HepG2 (cell line): Measurements from ENCODE around the gene UBQLN4. TPM values are rescaled to one million over a fixed set of nuclear protein-coding genes. Genes with fewer than 3 reads are reported as not detected.

Experiments
- ATAC-seq: fragments of 200-7000 bp; cut with Tn5 transposase; 3 replicates; pipeline ENCODE4 v1.9.1; 2020; ENCODE audit warnings: mild to moderate bottlenecking, moderate library complexity
- BruUV-seq: library from RNA; stranded (reverse); fragments of 400-500 nt; replicated peaks from 2 replicates; lab custom pipeline; 2021; lab: Mats Ljungman, UMichigan
- CTCF ChIA-PET: fragments of 300-600 bp; formaldehyde crosslinking; extraction: SDS; loops from one replicate; lab custom pipeline; 2021; ENCODE audit warnings: low total read pairs, inconsistent platforms, low intra/inter-chr PET ratio; lab: Yijun Ruan, JAX
- POLR2A ChIA-PET: fragments of 350-600 bp; sonication (Branson Sonifier 250); formaldehyde crosslinking; loops from one replicate; lab custom pipeline; 2020; ENCODE audit warnings: antibody characterized with exemption, inconsistent platforms; lab: Yijun Ruan, JAX
- DNase-seq: peaks from one replicate; pipeline ENCODE4 v3.0.0-alpha.2; 2015; ENCODE audit warnings: low spot score
- FAIRE-seq: peaks from 3 replicates; lab custom pipeline; 2011; peaks lifted over from hg19 to GRCh38; lab: Jason Lieb, UNC
- H2AFZ ChIP-seq: one replicate; pipeline ENCODE4 v1.6.1; 2011; ENCODE audit warnings: low read length, inconsistent platforms
- H3K27ac ChIP-seq: fragments of 300-600 bp; 3 replicates; pipeline ENCODE4 v1.8.0; 2011; ENCODE audit warnings: mixed run types, mild to moderate bottlenecking, mixed read lengths, low read length, inconsistent platforms; ENCODE audit not compliant: insufficient read depth; ENCODE audit errors: extremely low read length
- H3K27me3 ChIP-seq, 2 experiments: fragments of 200-600 bp in 1 of 2; 2 replicates in 1 of 2; 3 replicates in 1 of 2; pipeline versions ENCODE4 v1.6.0 to v1.8.0; 2011; ENCODE audit warnings: low read length in 2 of 2, mild to moderate bottlenecking in 2 of 2, moderate library complexity in 2 of 2, inconsistent platforms in 1 of 2; ENCODE audit not compliant: insufficient read depth in 2 of 2, control insufficient read depth in 1 of 2
- H3K36me3 ChIP-seq, 2 experiments: fragments of 200-600 bp in 1 of 2; replicated peaks in 1 of 2; 2 replicates in 1 of 2; 3 replicates in 1 of 2; pipeline versions ENCODE4 v1.5.1 to v1.8.0; 2011; ENCODE audit warnings: low read length in 2 of 2, inconsistent platforms in 1 of 2; ENCODE audit not compliant: insufficient read depth in 2 of 2, control insufficient read depth in 1 of 2
- H3K4me1 ChIP-seq: 2 replicates; pipeline ENCODE4 v1.5.1; 2012; ENCODE audit warnings: low read length, inconsistent platforms; ENCODE audit not compliant: insufficient read depth
- H3K4me2 ChIP-seq: 2 replicates; pipeline ENCODE4 v1.6.0; 2011; ENCODE audit warnings: low read depth, low read length, inconsistent platforms
- H3K4me3 ChIP-seq, 3 experiments: fragments of 200-600 bp in 1 of 3; sonication (generic), shearing (Covaris generic) in 1 of 3; replicated peaks in 1 of 3; 2 replicates each; pipeline ENCODE4 v1.5.1; 2011 to 2016; ENCODE audit warnings: low read length in 3 of 3, inconsistent platforms in 2 of 3, low read depth in 2 of 3, mild to moderate bottlenecking in 2 of 3, control low read depth in 1 of 3, mixed read lengths in 1 of 3; ENCODE audit not compliant: insufficient read depth in 1 of 3
- H3K79me2 ChIP-seq: one replicate; pipeline ENCODE4 v1.6.1; 2011; ENCODE audit warnings: low read length, inconsistent platforms; ENCODE audit not compliant: insufficient read depth
- H3K9ac ChIP-seq: 2 replicates; pipeline ENCODE4 v1.6.0; 2011; ENCODE audit warnings: mild to moderate bottlenecking, low read depth, low read length, inconsistent platforms; ENCODE audit not compliant: insufficient read depth
- H3K9me3 ChIP-seq: 2 replicates; pipeline ENCODE4 v1.5.1; 2012; ENCODE audit warnings: mild to moderate bottlenecking, low read length
- H4K20me1 ChIP-seq: 2 replicates; pipeline ENCODE4 v1.6.0; 2011; ENCODE audit warnings: inconsistent platforms, mild to moderate bottlenecking, low read length, moderate library complexity; ENCODE audit not compliant: insufficient read depth
- ESRRA ChIP-seq: sonication (generic); formaldehyde crosslinking; IDR thresholded peaks from 2 replicates; pipeline ENCODE4 v1.5.1; 2020; ENCODE audit warnings: mild to moderate bottlenecking, low read depth, missing genetic modification reagents
- GZF1 ChIP-seq: sonication (generic); formaldehyde crosslinking; IDR thresholded peaks from 2 replicates; pipeline ENCODE4 v1.5.1; 2020; ENCODE audit warnings: mild to moderate bottlenecking, missing genetic modification reagents
- MYC ChIP-seq: sonication (generic); formaldehyde crosslinking; IDR thresholded peaks from 2 replicates; pipeline ENCODE4 v1.9.0; 2021; ENCODE audit warnings: missing genetic modification reagents, borderline replicate concordance
- RAD21 ChIP-seq: fragments of 450-650 bp; formaldehyde crosslinking; IDR thresholded peaks from 2 replicates; pipeline ENCODE4 v1.5.0; 2020; ENCODE audit warnings: mild to moderate bottlenecking
- SMARCE1 ChIP-seq: fragments of 450-650 bp; IDR thresholded peaks from 2 replicates; pipeline ENCODE4 v1.6.1; 2017; ENCODE audit warnings: borderline replicate concordance
- ZBTB1 ChIP-seq: sonication (generic); formaldehyde crosslinking; IDR thresholded peaks from 2 replicates; pipeline ENCODE4 v1.4.0; 2020; ENCODE audit warnings: missing genetic modification reagents, borderline replicate concordance
- ZNF253 ChIP-seq: sonication (generic); formaldehyde crosslinking; IDR thresholded peaks from 2 replicates; pipeline ENCODE4 v1.8.0; 2022; ENCODE audit warnings: mild to moderate bottlenecking, missing genetic modification reagents, borderline replicate concordance
- ZNF274 ChIP-seq: sonication (generic); formaldehyde crosslinking; IDR thresholded peaks from 2 replicates; pipeline ENCODE4 v1.5.1; 2020; ENCODE audit warnings: mild to moderate bottlenecking, missing genetic modification reagents
- WGBS: methylation state at CpG from one replicate; pipeline ENCODE4 v1.1.6; 2017; ENCODE audit warnings: low lambda C conversion rate; 5-methylcytosine and 5-hydroxymethylcytosine counted together
- in situ Hi-C: cut with HindIII; loops from 2 replicates; pipeline ENCODE4 v1.10.0; 2017; ENCODE audit warnings: low pct_unique_long_range_greater_than_20kb; ENCODE audit not compliant: extremely low pct_ligation_motif_present
- intact Hi-C: fragments of 100-400 bp; cut with micrococcal nuclease; formaldehyde crosslinking; loops from one replicate; pipeline ENCODE4 v1.10.0; 2022; ENCODE audit not compliant: unreplicated experiment
- polyA plus RNA-seq, 8 experiments: library from polyadenylated mRNA; depleted of rRNA in 3 of 8; stranded (reverse) in 7 of 8; unstranded in 1 of 8; fragments of >200 nt; fragmentation: Illumina TruSeq in 4 of 8; extraction: Trizol in 4 of 8; gene quantifications; 2 replicates each; pipeline versions ENCODE4 v1.2.1 to v1.2.3, GENCODE V29; 2011 to 2016; ENCODE audit warnings: low read depth in 4 of 8, missing spikeins in 1 of 8, mixed read lengths in 1 of 8; ENCODE audit not compliant: insufficient read depth in 1 of 8
- total RNA-seq, 5 experiments: library from RNA; depleted of rRNA; stranded (reverse); fragments of >200 nt; fragmentation: Illumina TruSeq; extraction: Trizol; gene quantifications; 2 replicates each; pipeline ENCODE4 v1.2.3, GENCODE V29; 2016; ENCODE audit warnings: low read depth in 1 of 5
- TF ChIP-seq, protein P1 (sequence below): sonication (generic); formaldehyde crosslinking; IDR thresholded peaks from 2 replicates; pipeline ENCODE4 v1.4.0; 2020; ENCODE audit warnings: low read depth, mild to moderate bottlenecking, missing genetic modification reagents
- TF ChIP-seq, protein P2 (sequence below): sonication (generic); formaldehyde crosslinking; IDR thresholded peaks from 2 replicates; pipeline ENCODE4 v1.4.0; 2020; ENCODE audit warnings: mild to moderate bottlenecking, missing genetic modification reagents

Gene UBQLN4
- total and polyA plus RNA-seq, 2 of the 13 experiments (the other 11 are each of a cell fraction or from before 2014, with no cell fraction given), result 31.5 to 39.8 TPM

DNA sequence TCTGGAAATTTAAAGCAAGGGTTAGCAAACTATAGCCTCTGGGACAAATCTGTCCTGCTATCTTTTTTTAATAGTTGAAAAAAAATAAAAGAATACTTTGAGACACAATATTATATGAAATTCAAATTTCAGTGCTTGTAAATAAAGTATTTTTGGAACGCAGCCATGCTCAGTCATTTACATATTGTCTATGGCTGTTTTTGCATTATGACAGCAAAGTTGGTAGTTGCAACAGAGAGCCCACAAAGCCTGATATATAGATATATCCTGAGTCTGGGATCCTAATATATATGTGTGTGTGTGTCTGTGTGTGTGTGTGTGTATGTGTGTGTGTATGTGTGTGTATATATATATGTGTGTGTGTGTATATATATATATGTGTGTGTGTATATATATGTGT is 53.6 kb downstream of the UBQLN4 start:
- Histone ChIP-seq H3K36me3 (no peaks in the 10 kb centered on the region), H3K9ac (no peak overlapping the region), H3K9me3 (no peaks in the 10 kb centered on the region), H3K27ac (no peak overlapping the region), H3K27me3 (no peaks in the 10 kb centered on the region), H3K79me2 (no peaks in the 10 kb centered on the region), H3K4me3 (no peak overlapping the region), H2AFZ (no peak overlapping the region), H4K20me1 (no peaks in the 10 kb centered on the region), H3K4me1 (peaks cover 60% of the 10 kb centered on the region), H3K4me2 (no peak overlapping the region)
- intact Hi-C loops, result loop anchor here (10.0 kb wide), 1 partner anchor 65 kb away; the partner anchor contains the start of gene RAB25
- CTCF ChIA-PET, result interaction anchor here (0.6 kb wide), 1 partner anchor 230 kb away, joined by 3 read pairs; no protein-coding TSS in a partner anchor
- DNase-seq (no peak), FAIRE-seq (no peak), ATAC-seq (no peak)
- no peak for TF ChIP-seq ZNF253
- TF ChIP-seq RAD21 (CRISPR knock-in tag), result no peak
- TF ChIP-seq ZNF274 (CRISPR knock-in tag), result no peak
- POLR2A ChIA-PET, result interaction anchor here (2.7 kb wide), 1 partner anchor 55 kb away, joined by 14 read pairs; no protein-coding TSS in a partner anchor
- no TSS peak for BruUV-seq
- 89% methylated on average over 1 of the region's 1 CpG for WGBS
- in situ Hi-C loops, result no loop called here

DNA sequence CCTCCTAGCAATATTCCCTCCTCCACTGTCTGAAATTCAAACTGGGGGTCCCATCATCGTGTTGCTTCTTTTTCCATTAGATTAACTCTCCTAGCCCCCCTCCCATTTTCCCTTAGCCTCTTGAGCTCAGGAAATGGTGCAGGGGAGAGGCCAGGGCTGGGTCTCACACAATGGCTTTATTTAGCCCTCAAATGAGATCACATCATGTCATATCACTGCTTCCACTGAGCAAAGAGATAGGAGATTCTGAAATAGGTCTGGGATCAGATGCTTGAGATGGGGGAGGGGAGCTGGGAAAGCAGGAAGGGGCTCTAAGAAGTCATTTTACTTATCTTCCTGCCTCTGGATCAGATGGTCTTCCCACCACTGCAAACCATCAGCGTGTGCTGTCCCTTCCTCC is 57.4 kb downstream of the UBQLN4 start:
- FAIRE-seq (no peak), ATAC-seq (no peak), DNase-seq (no peak)
- peaks cover 56% of the 10 kb centered on the region for H3K4me1 ChIP-seq
- intact Hi-C loops, result no loop called here
- in situ Hi-C loops, result no loop called here
- POLR2A ChIA-PET, result no interaction called here
- H3K9me3 ChIP-seq, result no peaks in the 10 kb centered on the region
- no peak overlapping the region for H3K9ac ChIP-seq
- no peak overlapping the region for H2AFZ ChIP-seq
- 36% methylated on average over 2 of the region's 2 CpGs for WGBS
- H3K36me3 ChIP-seq, result no peaks in the 10 kb centered on the region
- H3K79me2 ChIP-seq, result no peaks in the 10 kb centered on the region
- no peak overlapping the region for H3K4me3 ChIP-seq
- H3K27me3 ChIP-seq, result no peaks in the 10 kb centered on the region
- H4K20me1 ChIP-seq, result no peaks in the 10 kb centered on the region
- CTCF ChIA-PET, result no interaction called here
- no peak overlapping the region for H3K27ac ChIP-seq
- H3K4me2 ChIP-seq, result no peak overlapping the region
- BruUV-seq, result no TSS peak
- TF ChIP-seq SMARCE1 (no peak), MYC (CRISPR knock-in tag) (no peak), ZBTB1 (CRISPR knock-in tag) (no peak), ESRRA (CRISPR knock-in tag) (no peak), GZF1 (CRISPR knock-in tag) (no peak)
- TF ChIP-seq, protein P1, sequence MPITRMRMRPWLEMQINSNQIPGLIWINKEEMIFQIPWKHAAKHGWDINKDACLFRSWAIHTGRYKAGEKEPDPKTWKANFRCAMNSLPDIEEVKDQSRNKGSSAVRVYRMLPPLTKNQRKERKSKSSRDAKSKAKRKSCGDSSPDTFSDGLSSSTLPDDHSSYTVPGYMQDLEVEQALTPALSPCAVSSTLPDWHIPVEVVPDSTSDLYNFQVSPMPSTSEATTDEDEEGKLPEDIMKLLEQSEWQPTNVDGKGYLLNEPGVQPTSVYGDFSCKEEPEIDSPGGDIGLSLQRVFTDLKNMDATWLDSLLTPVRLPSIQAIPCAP, result no peak
- TF ChIP-seq, protein P2, sequence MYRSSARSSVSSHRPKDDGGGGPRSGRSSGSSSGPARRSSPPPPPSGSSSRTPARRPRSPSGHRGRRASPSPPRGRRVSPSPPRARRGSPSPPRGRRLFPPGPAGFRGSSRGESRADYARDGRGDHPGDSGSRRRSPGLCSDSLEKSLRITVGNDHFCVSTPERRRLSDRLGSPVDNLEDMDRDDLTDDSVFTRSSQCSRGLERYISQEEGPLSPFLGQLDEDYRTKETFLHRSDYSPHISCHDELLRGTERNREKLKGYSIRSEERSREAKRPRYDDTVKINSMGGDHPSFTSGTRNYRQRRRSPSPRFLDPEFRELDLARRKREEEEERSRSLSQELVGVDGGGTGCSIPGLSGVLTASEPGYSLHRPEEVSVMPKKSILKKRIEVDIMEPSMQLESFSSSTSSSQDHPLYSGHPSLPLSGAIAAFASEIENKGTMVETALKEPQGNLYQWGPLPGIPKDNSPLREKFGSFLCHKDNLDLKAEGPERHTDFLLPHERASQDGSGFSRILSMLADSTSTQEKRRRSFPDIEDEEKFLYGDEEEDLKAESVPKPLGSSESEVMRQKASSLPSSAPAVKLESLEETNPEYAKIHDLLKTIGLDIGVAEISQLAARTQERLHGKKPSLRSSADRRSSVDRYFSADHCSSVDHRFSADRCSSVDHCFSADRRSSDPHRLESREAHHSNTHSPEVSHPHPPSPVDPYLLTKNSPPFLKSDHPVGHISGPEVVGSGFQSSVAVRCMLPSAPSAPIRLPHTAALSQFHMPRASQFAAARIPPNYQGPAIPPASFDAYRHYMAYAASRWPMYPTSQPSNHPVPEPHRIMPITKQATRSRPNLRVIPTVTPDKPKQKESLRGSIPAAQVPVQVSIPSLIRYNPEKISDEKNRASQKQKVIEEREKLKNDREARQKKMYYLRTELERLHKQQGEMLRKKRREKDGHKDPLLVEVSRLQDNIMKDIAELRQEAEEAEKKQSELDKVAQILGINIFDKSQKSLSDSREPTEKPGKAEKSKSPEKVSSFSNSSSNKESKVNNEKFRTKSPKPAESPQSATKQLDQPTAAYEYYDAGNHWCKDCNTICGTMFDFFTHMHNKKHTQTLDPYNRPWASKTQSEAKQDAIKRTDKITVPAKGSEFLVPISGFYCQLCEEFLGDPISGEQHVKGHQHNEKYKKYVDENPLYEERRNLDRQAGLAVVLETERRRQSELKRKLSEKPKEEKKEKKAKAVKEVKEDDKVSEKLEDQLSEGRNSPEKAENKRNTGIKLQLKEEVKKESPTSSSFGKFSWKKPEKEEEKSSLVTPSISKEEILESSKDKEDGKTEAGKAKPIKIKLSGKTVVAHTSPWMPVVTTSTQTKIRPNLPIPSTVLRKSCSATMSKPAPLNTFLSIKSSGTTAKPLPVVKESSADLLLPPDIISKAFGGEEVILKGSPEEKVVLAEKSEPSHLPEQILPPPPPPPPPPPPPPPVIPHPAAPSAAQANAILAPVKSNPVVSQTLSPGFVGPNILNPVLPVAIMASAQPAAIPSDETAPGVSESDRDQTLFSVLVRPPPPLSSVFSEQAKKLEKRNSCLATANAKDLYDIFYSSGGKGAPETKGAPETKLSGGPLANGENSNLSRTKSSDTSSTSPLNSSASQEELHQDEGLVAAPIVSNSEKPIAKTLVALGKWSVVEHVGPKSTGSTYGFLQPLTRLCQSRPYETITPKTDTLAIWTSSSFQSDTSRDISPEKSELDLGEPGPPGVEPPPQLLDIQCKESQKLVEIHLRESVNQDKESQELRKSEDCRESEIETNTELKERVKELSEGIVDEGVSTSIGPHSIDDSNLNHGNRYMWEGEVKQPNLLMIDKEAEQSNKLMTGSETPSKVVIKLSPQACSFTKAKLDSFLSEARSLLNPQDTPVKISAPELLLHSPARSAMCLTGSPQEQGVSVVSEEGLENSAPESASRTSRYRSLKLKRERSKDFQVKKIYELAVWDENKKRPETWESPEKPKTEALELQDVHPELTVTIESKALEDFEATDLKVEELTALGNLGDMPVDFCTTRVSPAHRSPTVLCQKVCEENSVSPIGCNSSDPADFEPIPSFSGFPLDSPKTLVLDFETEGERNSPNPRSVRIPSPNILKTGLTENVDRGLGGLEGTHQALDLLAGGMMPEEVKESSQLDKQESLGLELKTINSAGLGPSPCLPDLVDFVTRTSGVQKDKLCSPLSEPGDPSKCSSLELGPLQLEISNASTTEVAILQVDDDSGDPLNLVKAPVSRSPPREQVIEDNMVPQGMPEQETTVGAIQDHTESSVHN (CRISPR knock-in tag), result no peak
